ENCODE results near the gene ATP2A1. TPM values are rescaled to one million over a fixed set of nuclear protein-coding genes. Genes with fewer than 3 reads are reported as not detected.
"Not testable (repeated sequence)": the region's sequence is repeated elsewhere in the genome, so short reads cannot be mapped to it uniquely, and the experiment has no call there.

ATP2A1 gene
- total and polyA plus RNA-seq, 4 donors, result 0.77 to 6.1 (median 1.8) TPM

- no peak for DNase-seq (ENCODE audit: low read depth in 4 of 6, low spot score in 6 of 6)
- no peaks in the 10 kb centered on the region for H3K9me3 ChIP-seq (ENCODE audit: control insufficient read depth, insufficient read depth, low read length)
- H3K4me1 ChIP-seq (ENCODE audit: control insufficient read depth, insufficient read depth, low read length), result no peaks in the 10 kb centered on the region
- H3K4me3 ChIP-seq (ENCODE audit: low read depth, low read length), result no peak overlapping the region
- no peaks in the 10 kb centered on the region for H3K27me3 ChIP-seq (ENCODE audit: control insufficient read depth, insufficient read depth, low read length)
- H3K27ac ChIP-seq (ENCODE audit: low read depth, low read length), result no peak overlapping the region
- H3K36me3 ChIP-seq (ENCODE audit: control insufficient read depth, insufficient read depth, low read length), result peaks cover 65% of the 10 kb centered on the region
These were observed 36.9 kb downstream of the ATP2A1 start for GRCh38 chr16:28915181-28915580.

GRCh38 chr16:28917095-28917494 is 38.8 kb downstream of the ATP2A1 start:
- peaks cover 51% of the 10 kb centered on the region for H3K36me3 ChIP-seq (ENCODE audit: control insufficient read depth, insufficient read depth, low read length)
- H3K27ac ChIP-seq (ENCODE audit: low read depth, low read length), result no peak overlapping the region
- 95% methylated on average over 7 of the region's 7 CpGs for WGBS (ENCODE audit: insufficient coverage)
- no peak for DNase-seq (ENCODE audit: low read depth in 4 of 6, low spot score in 6 of 6)
- H3K4me3 ChIP-seq (ENCODE audit: low read depth, low read length), result no peak overlapping the region
- H3K27me3 ChIP-seq (ENCODE audit: control insufficient read depth, insufficient read depth, low read length), result no peaks in the 10 kb centered on the region
- no peaks in the 10 kb centered on the region for H3K9me3 ChIP-seq (ENCODE audit: control insufficient read depth, insufficient read depth, low read length)
- no peaks in the 10 kb centered on the region for H3K4me1 ChIP-seq (ENCODE audit: control insufficient read depth, insufficient read depth, low read length)

- WGBS (ENCODE audit: insufficient coverage), result 100% methylated on average over 2 of the region's 3 CpGs
- H3K4me3 ChIP-seq (ENCODE audit: low read depth, low read length), result no peak overlapping the region
- peaks cover 39% of the 10 kb centered on the region for H3K36me3 ChIP-seq (ENCODE audit: control insufficient read depth, insufficient read depth, low read length)
- no peak overlapping the region for H3K27ac ChIP-seq (ENCODE audit: low read depth, low read length)
- H3K27me3 ChIP-seq (ENCODE audit: control insufficient read depth, insufficient read depth, low read length), result no peaks in the 10 kb centered on the region
- DNase-seq (ENCODE audit: low read depth in 4 of 6, low spot score in 6 of 6), result no peak
- H3K9me3 ChIP-seq (ENCODE audit: control insufficient read depth, insufficient read depth, low read length), result no peaks in the 10 kb centered on the region
- H3K4me1 ChIP-seq (ENCODE audit: control insufficient read depth, insufficient read depth, low read length), result peaks cover 1% of the 10 kb centered on the region
These were observed 40.4 kb downstream of the ATP2A1 start for GRCh38 chr16:28918698-28919097.

- Histone ChIP-seq H3K36me3 (ENCODE audit: control insufficient read depth, insufficient read depth, low read length) (peaks cover 8% of the 10 kb centered on the region), H3K4me3 (ENCODE audit: low read depth, low read length) (no peak overlapping the region), H3K4me1 (ENCODE audit: control insufficient read depth, insufficient read depth, low read length) (peaks cover 13% of the 10 kb centered on the region), H3K27me3 (ENCODE audit: control insufficient read depth, insufficient read depth, low read length) (no peaks in the 10 kb centered on the region), H3K9me3 (ENCODE audit: control insufficient read depth, insufficient read depth, low read length) (no peaks in the 10 kb centered on the region), H3K27ac (ENCODE audit: low read depth, low read length) (no peak overlapping the region)
- no CpG with 5 or more reads among the region's 3 CpGs for WGBS (ENCODE audit: insufficient coverage)
- no peak for DNase-seq (ENCODE audit: low read depth in 4 of 6, low spot score in 6 of 6)
These were observed 44.9 kb downstream of the ATP2A1 start for GRCh38 chr16:28923231-28923587.

DNA sequence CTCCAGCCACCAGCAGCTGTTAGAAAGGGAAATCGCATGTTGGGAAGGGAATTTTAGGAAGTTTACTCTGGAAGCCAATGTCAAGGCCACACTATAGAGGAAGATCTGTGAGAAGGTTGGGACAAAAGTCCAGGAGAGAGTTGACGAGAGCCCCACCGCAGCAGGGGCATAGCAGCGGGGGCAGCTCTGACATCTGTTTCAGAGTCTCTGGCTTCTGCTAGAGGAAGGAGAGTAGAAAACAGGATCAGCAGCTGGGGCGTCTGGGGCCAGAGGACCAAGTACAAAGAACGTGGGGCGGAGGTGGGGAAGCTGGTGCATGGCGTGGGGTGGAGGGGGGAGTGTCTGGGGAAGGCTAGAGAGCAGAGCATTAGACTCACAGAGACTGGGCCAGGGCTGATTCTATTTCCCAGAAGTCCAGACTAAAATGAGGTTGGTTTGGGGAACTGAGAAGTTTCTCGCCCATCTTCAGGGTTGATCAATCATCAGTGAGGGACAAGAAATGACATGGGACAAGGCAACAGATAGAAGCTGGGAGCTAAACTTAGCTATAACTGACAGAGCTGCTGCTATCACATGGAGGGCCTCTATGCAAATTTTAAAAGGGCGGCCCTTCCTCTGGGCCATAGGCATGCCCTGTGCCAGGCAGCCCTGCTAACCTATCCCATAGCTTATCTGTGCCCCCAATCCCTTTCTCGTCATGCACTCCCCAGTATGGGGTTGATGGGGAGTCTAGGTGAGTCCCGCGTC is 45.5 kb downstream of the ATP2A1 start:
- H3K36me3 ChIP-seq (ENCODE audit: control insufficient read depth, insufficient read depth, low read length), result peaks cover 6% of the 10 kb centered on the region
- 68% methylated on average over 11 of the region's 13 CpGs for WGBS (ENCODE audit: insufficient coverage)
- H3K4me3 ChIP-seq (ENCODE audit: low read depth, low read length), result peak overlapping the region; percentile 98
- H3K27me3 ChIP-seq (ENCODE audit: control insufficient read depth, insufficient read depth, low read length), result no peaks in the 10 kb centered on the region
- H3K4me1 ChIP-seq (ENCODE audit: control insufficient read depth, insufficient read depth, low read length), result peaks cover 13% of the 10 kb centered on the region
- DNase-seq (ENCODE audit: low read depth in 4 of 6, low spot score in 6 of 6), result no peak
- peak overlapping the region; percentile 98 for H3K27ac ChIP-seq (ENCODE audit: low read depth, low read length)
- no peaks in the 10 kb centered on the region for H3K9me3 ChIP-seq (ENCODE audit: control insufficient read depth, insufficient read depth, low read length)

- peaks cover 13% of the 10 kb centered on the region for H3K4me1 ChIP-seq (ENCODE audit: control insufficient read depth, insufficient read depth, low read length)
- 12% methylated on average over 15 of the region's 15 CpGs for WGBS (ENCODE audit: insufficient coverage)
- H3K9me3 ChIP-seq (ENCODE audit: control insufficient read depth, insufficient read depth, low read length), result no peaks in the 10 kb centered on the region
- H3K4me3 ChIP-seq (ENCODE audit: low read depth, low read length), result peak overlapping the region; percentile 98
- no peaks in the 10 kb centered on the region for H3K27me3 ChIP-seq (ENCODE audit: control insufficient read depth, insufficient read depth, low read length)
- peaks cover 6% of the 10 kb centered on the region for H3K36me3 ChIP-seq (ENCODE audit: control insufficient read depth, insufficient read depth, low read length)
- no peak for DNase-seq (ENCODE audit: low read depth in 4 of 6, low spot score in 6 of 6)
- peak overlapping the region; percentile 98 for H3K27ac ChIP-seq (ENCODE audit: low read depth, low read length)
These were observed 46.1 kb downstream of the ATP2A1 start for GRCh38 chr16:28924399-28924761.

GRCh38 chr16:28924762-28925385 is 46.6 kb downstream of the ATP2A1 start, which contains the start of gene RABEP2:
Gene RABEP2, minus strand, starts transcription at chr16:28925238. Its CDS starts 75 bp downstream, at chr16:28925163.
- peak within 1 kb of the TSS; percentile 98 for H3K4me3 ChIP-seq (ENCODE audit: low read depth, low read length)
- WGBS (ENCODE audit: insufficient coverage), result under 1% methylated on average over 59 of the region's 66 CpGs
- H3K27me3 ChIP-seq (ENCODE audit: control insufficient read depth, insufficient read depth, low read length), result no peaks in the 10 kb centered on the region
- peaks cover 13% of the 10 kb centered on the region for H3K4me1 ChIP-seq (ENCODE audit: control insufficient read depth, insufficient read depth, low read length)
- H3K9me3 ChIP-seq (ENCODE audit: control insufficient read depth, insufficient read depth, low read length), result no peaks in the 10 kb centered on the region
- peak within 1 kb of the TSS; percentile 98 for H3K27ac ChIP-seq (ENCODE audit: low read depth, low read length)
- peaks cover under 1% of the 10 kb centered on the region for H3K36me3 ChIP-seq (ENCODE audit: control insufficient read depth, insufficient read depth, low read length)
- DNase-seq (ENCODE audit: low read depth in 4 of 6, low spot score in 6 of 6), result peak; percentile 84 to 97 (median 86)

GRCh38 chr16:28925386-28926228 is 47.3 kb downstream of the ATP2A1 start:
- 0% methylated on average over 43 of the region's 48 CpGs for WGBS (ENCODE audit: insufficient coverage)
- H3K27me3 ChIP-seq (ENCODE audit: control insufficient read depth, insufficient read depth, low read length), result no peaks in the 10 kb centered on the region
- H3K27ac ChIP-seq (ENCODE audit: low read depth, low read length), result peak overlapping the region; percentile 98
- no peaks in the 10 kb centered on the region for H3K36me3 ChIP-seq (ENCODE audit: control insufficient read depth, insufficient read depth, low read length)
- H3K9me3 ChIP-seq (ENCODE audit: control insufficient read depth, insufficient read depth, low read length), result no peaks in the 10 kb centered on the region
- peaks cover 13% of the 10 kb centered on the region for H3K4me1 ChIP-seq (ENCODE audit: control insufficient read depth, insufficient read depth, low read length)
- peak overlapping the region; percentile 98 for H3K4me3 ChIP-seq (ENCODE audit: low read depth, low read length)
- DNase-seq (ENCODE audit: low read depth in 4 of 6, low spot score in 6 of 6), result peak in 4 of 6 donors; percentile 44 to 86 (median 62)

GRCh38 chr16:28926284-28926683 is 48.0 kb downstream of the ATP2A1 start:
- not testable (repeated sequence) for H3K9me3 ChIP-seq (ENCODE audit: control insufficient read depth, insufficient read depth, low read length); DNase-seq (ENCODE audit: low read depth in 4 of 6, low spot score in 6 of 6); H3K27ac ChIP-seq (ENCODE audit: low read depth, low read length); H3K36me3 ChIP-seq (ENCODE audit: control insufficient read depth, insufficient read depth, low read length); H3K27me3 ChIP-seq (ENCODE audit: control insufficient read depth, insufficient read depth, low read length)
- WGBS (ENCODE audit: insufficient coverage), result no CpG with 5 or more reads among the region's 2 CpGs
- peaks cover 13% of the 10 kb centered on the region for H3K4me1 ChIP-seq (ENCODE audit: control insufficient read depth, insufficient read depth, low read length)
- H3K4me3 ChIP-seq (ENCODE audit: low read depth, low read length), result peak overlapping the region; percentile 98
